SK-N-SH (cell line): ENCODE measurements around the gene PIGW. TPM values are rescaled to one million over a fixed set of nuclear protein-coding genes. Genes with fewer than 3 reads are reported as not detected.

Experiments used
- CTCF ChIA-PET: fragments of 300-600, 350-600 bp; formaldehyde crosslinking; extraction: SDS; loops from one replicate; lab custom pipeline; 2021; lab: Yijun Ruan, JAX
- POLR2A ChIA-PET: fragments of 350-600 bp; sonication (Branson Sonifier 250); formaldehyde crosslinking; extraction: SDS; loops from one replicate; lab custom pipeline; 2020; ENCODE audit warnings: antibody characterized with exemption, inconsistent platforms; lab: Yijun Ruan, JAX
- DNase-seq: peaks from one replicate; pipeline ENCODE4 v3.0.0; 2012
- H2AFZ ChIP-seq: fragments of 200-600 bp; sonication (generic); 2 replicates; pipeline ENCODE4 v1.8.1; 2016; ENCODE audit warnings: antibody characterized with exemption, mild to moderate bottlenecking, low read depth
- H3F3A ChIP-seq: fragments of 200-600 bp; sonication (generic); replicated peaks from 2 replicates; pipeline ENCODE3; 2016; ENCODE audit warnings: antibody characterized with exemption, mild to moderate bottlenecking; ENCODE audit not compliant: insufficient read depth
- H3K27ac ChIP-seq, 2 experiments: fragments of 200-500 bp in 1 of 2; fragments of 200-600 bp in 1 of 2; sonication (Bioruptor generic) in 1 of 2; sonication (generic), shearing (Covaris generic) in 1 of 2; 2 replicates each; pipeline versions ENCODE4 v1.5.1 to v1.6.1; 2014 to 2016; ENCODE audit warnings: low read depth in 2 of 2, inconsistent platforms in 1 of 2, low read length in 1 of 2, mild to moderate bottlenecking in 1 of 2, mixed read lengths in 1 of 2
- H3K27me3 ChIP-seq: fragments of 200-600 bp; sonication (generic), shearing (Covaris generic); 2 replicates; pipeline ENCODE4 v1.6.1; 2016; ENCODE audit warnings: mixed run types; ENCODE audit not compliant: insufficient read depth
- H3K36me3 ChIP-seq, 2 experiments: fragments of 200-500 bp in 1 of 2; fragments of 200-600 bp in 1 of 2; sonication (Bioruptor generic) in 1 of 2; sonication (generic) in 1 of 2; replicated peaks in 1 of 2; 2 replicates each; pipeline versions ENCODE3 to v1.5.1; 2014 to 2016; ENCODE audit warnings: low read length in 1 of 2, mild to moderate bottlenecking in 1 of 2; ENCODE audit not compliant: insufficient read depth in 2 of 2, control insufficient read depth in 1 of 2
- H3K4me1 ChIP-seq, 2 experiments: fragments of 200-500 bp in 1 of 2; fragments of 200-600 bp in 1 of 2; sonication (Bioruptor generic) in 1 of 2; sonication (generic), shearing (Covaris generic) in 1 of 2; 2 replicates each; pipeline versions ENCODE4 v1.5.1 to v1.6.1; 2014 to 2016; ENCODE audit warnings: low read depth in 1 of 2, low read length in 1 of 2, mixed run types in 1 of 2; ENCODE audit not compliant: insufficient read depth in 2 of 2, control insufficient read depth in 1 of 2
- H3K4me2 ChIP-seq: fragments of 200-600 bp; sonication (generic), shearing (Covaris generic); 2 replicates; pipeline ENCODE4 v1.6.1; 2017; ENCODE audit warnings: mixed run types
- H3K4me3 ChIP-seq, 2 experiments: fragments of 200-500 bp in 1 of 2; fragments of 200-600 bp in 1 of 2; sonication (Bioruptor generic) in 1 of 2; sonication (generic), shearing (Covaris generic) in 1 of 2; 2 replicates each; pipeline versions ENCODE4 v1.5.1 to v1.8.1; 2014 to 2016; ENCODE audit warnings: low read depth in 2 of 2, inconsistent platforms in 1 of 2, low read length in 1 of 2, mild to moderate bottlenecking in 1 of 2, mixed read lengths in 1 of 2, moderate library complexity in 1 of 2
- H3K79me2 ChIP-seq: fragments of 200-600 bp; sonication (generic); 2 replicates; pipeline ENCODE4 v1.8.1; 2017; ENCODE audit warnings: mild to moderate bottlenecking; ENCODE audit not compliant: insufficient read depth
- H3K9ac ChIP-seq: fragments of 200-600 bp; sonication (generic); 2 replicates; pipeline ENCODE4 v1.6.1; 2017; ENCODE audit warnings: mixed run types
- H3K9me2 ChIP-seq: fragments of 200-600 bp; sonication (generic); 2 replicates; pipeline ENCODE4 v1.6.1; 2017; ENCODE audit warnings: mixed run types
- H3K9me3 ChIP-seq: fragments of 200-600 bp; sonication (generic); 2 replicates; pipeline ENCODE4 v1.6.1; 2017; ENCODE audit warnings: mixed run types, mild to moderate bottlenecking, moderate library complexity
- H4K20me1 ChIP-seq: fragments of 200-600 bp; sonication (generic); 2 replicates; pipeline ENCODE4 v1.6.1; 2017; ENCODE audit warnings: mild to moderate bottlenecking, mixed run types; ENCODE audit not compliant: insufficient read depth
- ELF1 ChIP-seq: IDR thresholded peaks from 2 replicates; pipeline ENCODE4 v1.4.0; 2012
- EZH2phosphoT487 ChIP-seq: fragments of 200-600 bp; sonication (generic); IDR thresholded peaks from 2 replicates; pipeline ENCODE4 v1.6.1; 2017; ENCODE audit warnings: low read depth, mixed run types, mild to moderate bottlenecking, antibody characterized with exemption, moderate library complexity, borderline replicate concordance
- FOSL2 ChIP-seq: IDR thresholded peaks from 2 replicates; pipeline ENCODE4 v1.4.0; 2012; ENCODE audit warnings: low read depth, mild to moderate bottlenecking, moderate library complexity, borderline replicate concordance
- FOXM1 ChIP-seq: IDR thresholded peaks from 2 replicates; pipeline ENCODE4 v1.4.0; 2012; ENCODE audit warnings: low read depth, mild to moderate bottlenecking
- GATA2 ChIP-seq: sonication (generic); formaldehyde crosslinking; IDR thresholded peaks from 2 replicates; pipeline ENCODE4 v1.5.0; 2020; ENCODE audit warnings: mild to moderate bottlenecking, missing genetic modification reagents
- JUND ChIP-seq: IDR thresholded peaks from 2 replicates; pipeline ENCODE4 v1.4.0; 2012
- MXI1 ChIP-seq: IDR thresholded peaks from 2 replicates; pipeline ENCODE4 v1.6.1; 2012; ENCODE audit warnings: mild to moderate bottlenecking, low read depth, low read length, improper control_type of control experiment
- NFIC ChIP-seq: IDR thresholded peaks from 2 replicates; pipeline ENCODE4 v1.4.0; 2012; ENCODE audit warnings: borderline replicate concordance
- NRF1 ChIP-seq: IDR thresholded peaks from 2 replicates; pipeline ENCODE4 v1.6.1; 2012; ENCODE audit warnings: low read depth, mild to moderate bottlenecking, low read length
- RAD21 ChIP-seq: IDR thresholded peaks from 2 replicates; pipeline ENCODE4 v1.6.1; 2012; ENCODE audit warnings: mild to moderate bottlenecking, low read length
- RCOR1 ChIP-seq: fragments of 150-350 bp; IDR thresholded peaks from 2 replicates; pipeline ENCODE4 v1.6.1; 2017; ENCODE audit warnings: antibody characterized with exemption, low read length
- RFX5 ChIP-seq: IDR thresholded peaks from 2 replicates; pipeline ENCODE4 v1.6.1; 2012; ENCODE audit warnings: mild to moderate bottlenecking, improper control_type of control experiment, low read length
- SIN3A ChIP-seq: IDR thresholded peaks from 2 replicates; pipeline ENCODE4 v1.6.1; 2012; ENCODE audit warnings: low read depth, mild to moderate bottlenecking, low read length, moderate library complexity, borderline replicate concordance
- YY1 ChIP-seq: IDR thresholded peaks from 2 replicates; pipeline ENCODE4 v1.4.0; 2012; ENCODE audit warnings: low read depth, mild to moderate bottlenecking
- WGBS: methylation state at CpG from one replicate; pipeline ENCODE4 v1.1.6; 2017; ENCODE audit warnings: low lambda C conversion rate; 5-methylcytosine and 5-hydroxymethylcytosine counted together
- polyA plus RNA-seq, 3 experiments: library from polyadenylated mRNA; depleted of rRNA; stranded (reverse); fragments of >200 nt; gene quantifications; 2 replicates each; pipeline ENCODE4 v1.2.3, GENCODE V29; 2012
- TF ChIP-seq, protein P1 (sequence below): IDR thresholded peaks from 2 replicates; pipeline ENCODE4 v1.4.0; 2012; ENCODE audit warnings: low read depth
- TF ChIP-seq, protein P2 (sequence below): fragments of 150-350 bp; IDR thresholded peaks from 2 replicates; pipeline ENCODE4 v1.6.1; 2016; ENCODE audit warnings: mild to moderate bottlenecking, low read depth, low read length
- TF ChIP-seq, protein P3 (sequence below): IDR thresholded peaks from 2 replicates; pipeline ENCODE4; 2012

PIGW gene
- polyA plus RNA-seq, 1 of the 3 experiments (the other 2 are of a cell fraction): 10.1 TPM

DNA sequence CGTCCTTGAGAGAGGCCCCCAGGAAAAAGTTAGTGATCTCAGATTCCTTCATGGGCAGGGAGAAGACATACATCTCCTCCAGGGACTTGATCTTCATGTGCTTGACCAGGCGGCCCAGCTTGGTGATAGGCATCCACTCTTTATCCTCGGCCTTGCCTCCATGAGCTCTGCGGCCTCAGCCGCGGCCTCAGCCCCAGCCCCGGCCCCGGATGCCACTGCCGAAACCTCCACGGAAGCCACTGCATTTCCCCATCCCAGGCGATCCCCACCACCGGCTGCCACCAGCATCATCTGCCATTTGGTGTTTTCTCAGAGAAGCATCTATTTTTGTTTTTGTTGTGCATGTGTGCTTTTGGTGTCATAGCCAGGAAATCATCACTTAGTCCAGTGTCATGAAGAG lies 40.2 kb downstream of the PIGW start:
- Histone ChIP-seq H3K4me2 (no peak overlapping the region), H3K9ac (no peak overlapping the region), H2AFZ (no peak overlapping the region), H3F3A (peaks cover 18% of the 10 kb centered on the region), H3K36me3 (peaks cover 34 to 60% of the 10 kb centered on the region in 2 experiments), H3K27ac (no peak overlapping the region), H3K9me3 (no peaks in the 10 kb centered on the region), H4K20me1 (peaks cover 52% of the 10 kb centered on the region), H3K79me2 (peaks cover 76% of the 10 kb centered on the region), H3K9me2 (no peaks in the 10 kb centered on the region), H3K4me3 (no peak overlapping the region), H3K4me1 (no peaks in the 10 kb centered on the region), H3K27me3 (no peaks in the 10 kb centered on the region)
- POLR2A ChIA-PET: no interaction called here
- TF ChIP-seq ELF1 (no peak), EZH2phosphoT487 (no peak), RCOR1 (no peak), GATA2 (CRISPR knock-in tag) (no peak), SIN3A (no peak), JUND (no peak), NFIC (no peak), YY1 (no peak), MXI1 (no peak), NRF1 (no peak), FOXM1 (no peak), RAD21 (no peak)
- TF ChIP-seq, protein P1, sequence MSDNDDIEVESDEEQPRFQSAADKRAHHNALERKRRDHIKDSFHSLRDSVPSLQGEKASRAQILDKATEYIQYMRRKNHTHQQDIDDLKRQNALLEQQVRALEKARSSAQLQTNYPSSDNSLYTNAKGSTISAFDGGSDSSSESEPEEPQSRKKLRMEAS: no peak
- TF ChIP-seq, protein P2, sequence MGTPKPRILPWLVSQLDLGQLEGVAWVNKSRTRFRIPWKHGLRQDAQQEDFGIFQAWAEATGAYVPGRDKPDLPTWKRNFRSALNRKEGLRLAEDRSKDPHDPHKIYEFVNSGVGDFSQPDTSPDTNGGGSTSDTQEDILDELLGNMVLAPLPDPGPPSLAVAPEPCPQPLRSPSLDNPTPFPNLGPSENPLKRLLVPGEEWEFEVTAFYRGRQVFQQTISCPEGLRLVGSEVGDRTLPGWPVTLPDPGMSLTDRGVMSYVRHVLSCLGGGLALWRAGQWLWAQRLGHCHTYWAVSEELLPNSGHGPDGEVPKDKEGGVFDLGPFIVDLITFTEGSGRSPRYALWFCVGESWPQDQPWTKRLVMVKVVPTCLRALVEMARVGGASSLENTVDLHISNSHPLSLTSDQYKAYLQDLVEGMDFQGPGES: no peak
- TF ChIP-seq, protein P3, sequence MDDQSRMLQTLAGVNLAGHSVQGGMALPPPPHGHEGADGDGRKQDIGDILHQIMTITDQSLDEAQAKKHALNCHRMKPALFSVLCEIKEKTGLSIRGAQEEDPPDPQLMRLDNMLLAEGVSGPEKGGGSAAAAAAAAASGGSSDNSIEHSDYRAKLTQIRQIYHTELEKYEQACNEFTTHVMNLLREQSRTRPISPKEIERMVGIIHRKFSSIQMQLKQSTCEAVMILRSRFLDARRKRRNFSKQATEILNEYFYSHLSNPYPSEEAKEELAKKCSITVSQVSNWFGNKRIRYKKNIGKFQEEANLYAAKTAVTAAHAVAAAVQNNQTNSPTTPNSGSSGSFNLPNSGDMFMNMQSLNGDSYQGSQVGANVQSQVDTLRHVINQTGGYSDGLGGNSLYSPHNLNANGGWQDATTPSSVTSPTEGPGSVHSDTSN: no peak
- DNase-seq: no peak
- CTCF ChIA-PET: no interaction called here
- 94% methylated on average over 10 of the region's 12 CpGs for WGBS

DNA sequence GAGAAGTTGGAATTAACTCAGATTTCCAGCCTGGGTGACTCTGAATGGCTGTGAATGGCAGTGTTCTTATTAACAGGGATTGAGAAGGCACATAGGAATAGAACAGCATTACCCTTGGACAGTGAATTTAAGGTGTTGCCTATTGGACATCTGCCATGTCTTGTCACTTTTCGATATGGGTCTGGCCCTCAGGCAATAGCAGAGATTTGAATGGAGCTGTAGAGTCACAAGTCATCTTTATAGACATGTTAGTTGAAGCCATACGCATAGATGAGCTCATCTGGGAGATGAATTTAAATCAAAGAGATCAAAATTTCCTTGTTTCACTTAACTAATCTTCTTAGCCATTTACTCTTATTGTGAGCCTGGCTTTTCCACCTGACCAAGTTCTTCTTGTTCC lies 42.0 kb downstream of the PIGW start:
- peaks cover 72% of the 10 kb centered on the region for H3K79me2 ChIP-seq
- H3K27me3 ChIP-seq: no peaks in the 10 kb centered on the region
- peaks cover 38 to 59% of the 10 kb centered on the region in 2 experiments for H3K36me3 ChIP-seq
- POLR2A ChIA-PET: no interaction called here
- H3F3A ChIP-seq: peaks cover 18% of the 10 kb centered on the region
- H4K20me1 ChIP-seq: peaks cover 52% of the 10 kb centered on the region
- no peak overlapping the region for H3K4me2 ChIP-seq
- 91% methylated on average over 2 of the region's 2 CpGs for WGBS
- H3K4me1 ChIP-seq: no peaks in the 10 kb centered on the region
- H3K9me2 ChIP-seq: no peaks in the 10 kb centered on the region
- no peaks in the 10 kb centered on the region for H3K9me3 ChIP-seq
- TF ChIP-seq RFX5: no peak
- TF ChIP-seq RCOR1: no peak
- TF ChIP-seq FOSL2: no peak
- no peak overlapping the region for H3K4me3 ChIP-seq
- no peak for DNase-seq
- CTCF ChIA-PET: interaction anchor here (0.9 kb wide), 1 partner anchor 26 kb away, joined by 3 read pairs; no protein-coding TSS in a partner anchor
- no peak overlapping the region for H2AFZ ChIP-seq
- no peak overlapping the region for H3K9ac ChIP-seq
- no peak overlapping the region for H3K27ac ChIP-seq
